DOHH2 (cell line): ENCODE data around the gene PRRT4.

ENCODE experiments used
- EZH2phosphoT487 ChIP-seq: fragments of 200-600 bp; sonication (generic); IDR thresholded peaks from 2 replicates; pipeline ENCODE4 v1.6.1; 2017; ENCODE audit warnings: borderline replicate concordance, mild to moderate bottlenecking, antibody characterized with exemption, low read length, moderate library complexity, mixed read lengths
- TF ChIP-seq, protein P1 (sequence below): fragments of 200-600 bp; sonication (generic); IDR thresholded peaks from one replicate; pipeline ENCODE4 v1.5.1; 2014; ENCODE audit warnings: antibody characterized with exemption, mild to moderate bottlenecking, low read depth, low read length; ENCODE audit not compliant: poor library complexity, severe bottlenecking

DNA sequence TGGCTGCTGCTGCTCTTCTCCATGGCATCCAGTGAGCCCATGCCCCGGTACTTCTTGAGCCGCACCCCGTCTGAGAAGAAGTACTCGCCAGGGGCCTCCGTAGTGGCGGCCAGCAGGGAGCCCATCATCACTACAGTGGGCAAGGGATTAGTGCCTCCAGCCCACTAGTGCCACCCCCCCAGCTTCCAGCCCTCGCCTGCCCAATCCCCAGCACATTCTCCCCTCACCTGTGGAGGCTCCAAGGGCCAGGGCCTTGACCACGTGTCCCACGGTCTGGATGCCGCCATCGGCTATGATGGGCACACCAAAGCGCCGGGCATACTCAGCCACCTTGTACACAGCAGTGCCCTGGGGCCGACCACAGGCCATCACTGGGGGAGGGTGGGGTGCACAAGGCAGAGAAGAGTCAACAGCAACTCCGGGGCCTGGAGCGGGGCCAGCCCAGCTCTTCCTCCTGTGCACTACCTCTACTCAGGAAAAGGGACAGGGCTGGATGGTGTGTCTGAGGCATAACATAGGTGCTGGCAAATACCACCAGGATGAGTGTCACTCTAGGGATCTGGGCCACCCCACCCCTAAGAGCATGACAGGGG, 33.5 kb upstream of the PRRT4 start:
- TF ChIP-seq, protein P1, sequence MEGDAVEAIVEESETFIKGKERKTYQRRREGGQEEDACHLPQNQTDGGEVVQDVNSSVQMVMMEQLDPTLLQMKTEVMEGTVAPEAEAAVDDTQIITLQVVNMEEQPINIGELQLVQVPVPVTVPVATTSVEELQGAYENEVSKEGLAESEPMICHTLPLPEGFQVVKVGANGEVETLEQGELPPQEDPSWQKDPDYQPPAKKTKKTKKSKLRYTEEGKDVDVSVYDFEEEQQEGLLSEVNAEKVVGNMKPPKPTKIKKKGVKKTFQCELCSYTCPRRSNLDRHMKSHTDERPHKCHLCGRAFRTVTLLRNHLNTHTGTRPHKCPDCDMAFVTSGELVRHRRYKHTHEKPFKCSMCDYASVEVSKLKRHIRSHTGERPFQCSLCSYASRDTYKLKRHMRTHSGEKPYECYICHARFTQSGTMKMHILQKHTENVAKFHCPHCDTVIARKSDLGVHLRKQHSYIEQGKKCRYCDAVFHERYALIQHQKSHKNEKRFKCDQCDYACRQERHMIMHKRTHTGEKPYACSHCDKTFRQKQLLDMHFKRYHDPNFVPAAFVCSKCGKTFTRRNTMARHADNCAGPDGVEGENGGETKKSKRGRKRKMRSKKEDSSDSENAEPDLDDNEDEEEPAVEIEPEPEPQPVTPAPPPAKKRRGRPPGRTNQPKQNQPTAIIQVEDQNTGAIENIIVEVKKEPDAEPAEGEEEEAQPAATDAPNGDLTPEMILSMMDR, result no peak
- no peak for TF ChIP-seq EZH2phosphoT487
